WTC11 (cell line): ENCODE results near the gene H6PD. TPM values are rescaled to one million over a fixed set of nuclear protein-coding genes. Genes with fewer than 3 reads are reported as not detected.
A peak's percentile ranks its signal among the peaks of the same experiment; 100 is the strongest.

Experiments
- ATAC-seq: fragments of 200-7000 bp; cut with Tn5 transposase; 2 replicates; pipeline ENCODE4 v1.10.0; 2021; ENCODE audit warnings: mild to moderate bottlenecking, moderate library complexity
- CTCF ChIA-PET: fragments of 300-600 bp; sonication (Branson Sonifier 250); formaldehyde crosslinking; loops from one replicate; lab custom pipeline; 2021; ENCODE audit warnings: antibody characterized with exemption; lab: Charles Lee
- POLR2A ChIA-PET: fragments of 350-600 bp; sonication (Branson Sonifier 250); formaldehyde crosslinking; loops from one replicate; lab custom pipeline; 2021; ENCODE audit warnings: antibody characterized with exemption; lab: Charles Lee
- DNase-seq: peaks from one replicate; pipeline ENCODE4 v3.0.0; 2021; ENCODE audit warnings: low spot score
- H3K27ac Mint-ChIP-seq: 2 replicates; pipeline ENCODE4 v1.8.0; 2021; ENCODE audit warnings: mixed read lengths
- H3K27me3 Mint-ChIP-seq: 2 replicates; pipeline ENCODE4 v1.8.0; 2021; ENCODE audit warnings: low read depth, mild to moderate bottlenecking, moderate library complexity, mixed read lengths
- H3K36me3 Mint-ChIP-seq: 2 replicates; pipeline ENCODE4 v1.8.0; 2021; ENCODE audit warnings: mixed read lengths
- H3K4me1 Mint-ChIP-seq: 2 replicates; pipeline ENCODE4 v1.8.0; 2022; ENCODE audit warnings: mixed read lengths
- H3K4me3 Mint-ChIP-seq: 2 replicates; pipeline ENCODE4 v1.8.0; 2021; ENCODE audit warnings: mild to moderate bottlenecking, moderate library complexity, mixed read lengths
- H3K9me3 Mint-ChIP-seq: 2 replicates; pipeline ENCODE4 v1.8.0; 2021; ENCODE audit warnings: mixed read lengths
- ATF2 ChIP-seq: sonication (generic); formaldehyde crosslinking; IDR thresholded peaks from 2 replicates; pipeline ENCODE4 v1.8.1; 2022; ENCODE audit warnings: low read depth, missing genetic modification reagents, borderline replicate concordance
- CDX4 ChIP-seq: fragments of 250-450 bp; sonication (Bioruptor Pico); IDR thresholded peaks from 2 replicates; pipeline ENCODE4 v1.9.0; 2021; ENCODE audit warnings: moderate library complexity, mild to moderate bottlenecking, inconsistent platforms, borderline replicate concordance
- ESRRA ChIP-seq: sonication (generic); formaldehyde crosslinking; IDR thresholded peaks from 2 replicates; pipeline ENCODE4 v1.8.1; 2022; ENCODE audit warnings: mild to moderate bottlenecking, missing genetic modification reagents, borderline replicate concordance
- FOXP4 ChIP-seq: sonication (generic); formaldehyde crosslinking; IDR thresholded peaks from 2 replicates; pipeline ENCODE4 v1.8.0; 2022; ENCODE audit warnings: mild to moderate bottlenecking, missing genetic modification reagents
- JAZF1 ChIP-seq: fragments of 250-450 bp; sonication (Bioruptor Pico); IDR thresholded peaks from 2 replicates; pipeline ENCODE4 v1.9.0; 2021; ENCODE audit warnings: moderate library complexity, mild to moderate bottlenecking, inconsistent platforms
- JUN ChIP-seq: sonication (generic); formaldehyde crosslinking; IDR thresholded peaks from 2 replicates; pipeline ENCODE4 v1.8.0; 2023; ENCODE audit warnings: mild to moderate bottlenecking, missing genetic modification reagents
- NR2C2 ChIP-seq: sonication (generic); formaldehyde crosslinking; IDR thresholded peaks from 2 replicates; pipeline ENCODE4 v1.8.0; 2022; ENCODE audit warnings: mild to moderate bottlenecking, missing genetic modification reagents
- NR3C1 ChIP-seq: sonication (generic); formaldehyde crosslinking; conservative IDR thresholded peaks from 2 replicates; pipeline ENCODE4 v1.8.1; 2023; ENCODE audit warnings: low read depth, mild to moderate bottlenecking, missing genetic modification reagents
- PRRX2 ChIP-seq: fragments of 250-450 bp; sonication (Bioruptor Pico); IDR thresholded peaks from 2 replicates; pipeline ENCODE4 v1.8.0; 2021; ENCODE audit warnings: mild to moderate bottlenecking
- RELA ChIP-seq: sonication (generic); formaldehyde crosslinking; IDR thresholded peaks from 2 replicates; pipeline ENCODE4 v1.8.1; 2022; ENCODE audit warnings: missing genetic modification reagents, mild to moderate bottlenecking, borderline replicate concordance
- RORB ChIP-seq: fragments of 250-450 bp; sonication (Bioruptor Pico); IDR thresholded peaks from 2 replicates; pipeline ENCODE4 v1.9.0; 2021; ENCODE audit warnings: mild to moderate bottlenecking
- TEAD4 ChIP-seq: sonication (generic); formaldehyde crosslinking; IDR thresholded peaks from 2 replicates; pipeline ENCODE4 v1.8.0; 2022; ENCODE audit warnings: mild to moderate bottlenecking, missing genetic modification reagents
- ZBTB43 ChIP-seq: sonication (generic); formaldehyde crosslinking; IDR thresholded peaks from 2 replicates; pipeline ENCODE4 v1.8.1; 2023; ENCODE audit warnings: mild to moderate bottlenecking, missing genetic modification reagents
- ZNF219 ChIP-seq: sonication (generic); formaldehyde crosslinking; IDR thresholded peaks from 2 replicates; pipeline ENCODE4 v1.8.0; 2023; ENCODE audit warnings: missing genetic modification reagents, mild to moderate bottlenecking, borderline replicate concordance
- ZNF281 ChIP-seq: sonication (generic); formaldehyde crosslinking; IDR thresholded peaks from 2 replicates; pipeline ENCODE4 v1.8.0; 2023; ENCODE audit warnings: mild to moderate bottlenecking, missing genetic modification reagents
- ZSCAN18 ChIP-seq: fragments of 250-450 bp; sonication (Bioruptor Pico); IDR thresholded peaks from 2 replicates; pipeline ENCODE4 v2.1.2; 2022; ENCODE audit warnings: mild to moderate bottlenecking, moderate library complexity
- total RNA-seq: library from RNA; stranded (reverse); gene quantifications from 3 replicates; pipeline ENCODE4 v1.2.3, GENCODE V29; 2021

Gene H6PD
- total RNA-seq, 1 experiment from 2014 or later, result 7.4 TPM

GRCh38 chr1:9279172-9279840 lies 44.7 kb downstream of the H6PD start:
- no peak overlapping the region for H3K4me3 Mint-ChIP-seq
- H3K4me1 Mint-ChIP-seq, result peaks cover 34% of the 10 kb centered on the region
- ChIA-PET POLR2A (interaction anchor here (0.6 kb wide), 1 partner anchor 45 kb away, joined by 9 read pairs; no protein-coding TSS in a partner anchor), CTCF (interaction anchor here (1.0 to 6.7 kb wide), 8 partner anchors 11 to 212 kb away, joined by 3 to 34 read pairs (median 10); no protein-coding TSS in a partner anchor)
- peak; percentile 37 for ATAC-seq
- no peaks in the 10 kb centered on the region; the same call in 1 of the 2 replicates for H3K27me3 Mint-ChIP-seq
- no peaks in the 10 kb centered on the region for H3K36me3 Mint-ChIP-seq
- TF ChIP-seq ATF2 (CRISPR knock-in tag) (no peak), FOXP4 (CRISPR knock-in tag) (no peak), NR3C1 (no peak), RELA (CRISPR knock-in tag) (no peak), PRRX2 (CRISPR knock-in tag) (no peak), ZSCAN18 (CRISPR knock-in tag) (no peak), JAZF1 (CRISPR knock-in tag) (no peak), RORB (no peak), NR2C2 (no peak), ESRRA (no peak), ZBTB43 (CRISPR knock-in tag) (no peak), TEAD4 (no peak), CDX4 (CRISPR knock-in tag) (no peak), ZNF219 (CRISPR knock-in tag) (no peak)
- peak overlapping the region; percentile 8; the same call in 1 of the 2 replicates for H3K27ac Mint-ChIP-seq
- H3K9me3 Mint-ChIP-seq, result peaks cover 2% of the 10 kb centered on the region
- no peak for DNase-seq

- H3K4me3 Mint-ChIP-seq, result peak overlapping the region; percentile 36; the same call in 1 of the 2 replicates
- POLR2A ChIA-PET, result interaction anchor here (0.6 kb wide), 1 partner anchor 46 kb away, joined by 9 read pairs; no protein-coding TSS in a partner anchor
These were observed 45.7 kb downstream of the H6PD start for GRCh38 chr1:9280015-9280860.

More at GRCh38 chr1:9280015-9280860, 45.7 kb downstream of the H6PD start:
- peaks cover 34% of the 10 kb centered on the region for H3K4me1 Mint-ChIP-seq
- peak; percentile 33; the same call in 1 of the 2 replicates for ATAC-seq
- no peak overlapping the region for H3K27ac Mint-ChIP-seq
- H3K36me3 Mint-ChIP-seq, result no peaks in the 10 kb centered on the region
- H3K9me3 Mint-ChIP-seq, result peaks cover 10% of the 10 kb centered on the region
- DNase-seq, result no peak
- no peak for TF ChIP-seq ZNF281
- no peak for TF ChIP-seq JUN (CRISPR knock-in tag)
- H3K27me3 Mint-ChIP-seq, result no peaks in the 10 kb centered on the region
- CTCF ChIA-PET, result interaction anchor here (0.8 to 6.7 kb wide), 10 partner anchors 10 to 308 kb away, joined by 3 to 34 read pairs (median 6); no protein-coding TSS in a partner anchor
